Mucosa of stomach (tissue), 1 donor: ENCODE data around the gene DPEP3.
"Not testable (repeated sequence)": the region's sequence is repeated elsewhere in the genome, so short reads cannot be mapped to it uniquely, and the experiment has no call there.

Source experiments
- H3K27me3 ChIP-seq: one replicate; pipeline ENCODE4 v1.7.0; 2013; ENCODE audit warnings: mild to moderate bottlenecking, low read length; ENCODE audit not compliant: control insufficient read depth, insufficient read depth
- H3K36me3 ChIP-seq: one replicate; pipeline ENCODE4 v1.7.0; 2013; ENCODE audit warnings: low read length; ENCODE audit not compliant: control insufficient read depth, insufficient read depth
- H3K4me1 ChIP-seq: one replicate; pipeline ENCODE4 v1.7.0; 2013; ENCODE audit warnings: mild to moderate bottlenecking, low read length; ENCODE audit not compliant: control insufficient read depth, insufficient read depth
- H3K4me3 ChIP-seq: one replicate; pipeline ENCODE4 v1.7.0; 2013; ENCODE audit warnings: low read length
- H3K9ac ChIP-seq: one replicate; pipeline ENCODE4 v1.7.0; 2013; ENCODE audit warnings: mild to moderate bottlenecking, low read length, moderate library complexity
- H3K9me3 ChIP-seq: one replicate; pipeline ENCODE4 v1.7.0; 2013; ENCODE audit warnings: mild to moderate bottlenecking, low read length, moderate library complexity; ENCODE audit not compliant: control insufficient read depth
- donor health status: Pancreatic carcinoma.

The DPEP3 gene

GRCh38 chr16:67989322-67990017 lies 9.2 kb upstream of the DPEP3 start:
- peaks cover 8% of the 10 kb centered on the region for H3K27me3 ChIP-seq
- H3K4me1 ChIP-seq = peaks cover 15% of the 10 kb centered on the region
- H3K4me3 ChIP-seq = no peak overlapping the region
- no peaks in the 10 kb centered on the region for H3K9me3 ChIP-seq
- no peaks in the 10 kb centered on the region for H3K36me3 ChIP-seq
- no peak overlapping the region for H3K9ac ChIP-seq

- peaks cover 12% of the 10 kb centered on the region for H3K4me1 ChIP-seq
- no peak overlapping the region for H3K9ac ChIP-seq
- H3K36me3 ChIP-seq = no peaks in the 10 kb centered on the region
- no peaks in the 10 kb centered on the region for H3K9me3 ChIP-seq
- H3K27me3 ChIP-seq = peaks cover 8% of the 10 kb centered on the region
- no peak overlapping the region for H3K4me3 ChIP-seq
These were observed 8.4 kb upstream of the DPEP3 start for GRCh38 chr16:67988675-67989074.

GRCh38 chr16:67987460-67988160 lies 7.3 kb upstream of the DPEP3 start:
- Histone ChIP-seq H3K4me1 (peaks cover under 1% of the 10 kb centered on the region), H3K27me3 (peaks cover 7% of the 10 kb centered on the region), H3K4me3 (no peak overlapping the region), H3K36me3 (no peaks in the 10 kb centered on the region), H3K9me3 (no peaks in the 10 kb centered on the region), H3K9ac (no peak overlapping the region)

GRCh38 chr16:67986949-67987348 lies 6.7 kb upstream of the DPEP3 start:
- Histone ChIP-seq H3K9ac (no peak overlapping the region), H3K9me3 (no peaks in the 10 kb centered on the region), H3K27me3 (peaks cover under 1% of the 10 kb centered on the region), H3K36me3 (no peaks in the 10 kb centered on the region), H3K4me3 (no peak overlapping the region), H3K4me1 (no peaks in the 10 kb centered on the region)

- Histone ChIP-seq H3K27me3 (peaks cover 14% of the 10 kb centered on the region), H3K4me3 (no peak overlapping the region), H3K9me3 (no peaks in the 10 kb centered on the region), H3K9ac (no peak overlapping the region), H3K4me1 (no peaks in the 10 kb centered on the region), H3K36me3 (no peaks in the 10 kb centered on the region)
These were observed 1.9 kb upstream of the DPEP3 start for GRCh38 chr16:67982011-67982696.

GRCh38 chr16:67977469-67978227 lies 2.7 kb downstream of the DPEP3 start:
- no peak overlapping the region for H3K4me3 ChIP-seq

GRCh38 chr16:67977005-67977404 lies 3.3 kb downstream of the DPEP3 start:
- H3K4me1 ChIP-seq = no peaks in the 10 kb centered on the region
- no peaks in the 10 kb centered on the region for H3K9me3 ChIP-seq
- no peak overlapping the region for H3K4me3 ChIP-seq
- no peak overlapping the region for H3K9ac ChIP-seq
- H3K36me3 ChIP-seq = no peaks in the 10 kb centered on the region
- peaks cover 22% of the 10 kb centered on the region for H3K27me3 ChIP-seq

More at GRCh38 chr16:67977469-67978227, 2.7 kb downstream of the DPEP3 start:
- Histone ChIP-seq H3K9ac (no peak overlapping the region), H3K9me3 (no peaks in the 10 kb centered on the region), H3K36me3 (no peaks in the 10 kb centered on the region), H3K27me3 (peaks cover 22% of the 10 kb centered on the region), H3K4me1 (no peaks in the 10 kb centered on the region)

GRCh38 chr16:67976205-67976604 lies 4.1 kb downstream of the DPEP3 start:
- Histone ChIP-seq H3K4me1 (no peaks in the 10 kb centered on the region), H3K27me3 (peaks cover 22% of the 10 kb centered on the region), H3K36me3 (no peaks in the 10 kb centered on the region), H3K9ac (no peak overlapping the region), H3K4me3 (no peak overlapping the region), H3K9me3 (no peaks in the 10 kb centered on the region)

- Histone ChIP-seq H3K27me3 (peaks cover 22% of the 10 kb centered on the region), H3K4me1 (no peaks in the 10 kb centered on the region), H3K4me3 (no peak overlapping the region), H3K9me3 (no peaks in the 10 kb centered on the region), H3K36me3 (no peaks in the 10 kb centered on the region), H3K9ac (no peak overlapping the region)
These were observed 4.8 kb downstream of the DPEP3 start for GRCh38 chr16:67975321-67976105.

- H3K9ac ChIP-seq, H3K4me3 ChIP-seq, H3K36me3 ChIP-seq, H3K4me1 ChIP-seq, H3K9me3 ChIP-seq: not testable (repeated sequence)
- peaks cover 17% of the 10 kb centered on the region for H3K27me3 ChIP-seq
These were observed 8.0 kb downstream of the DPEP3 start for GRCh38 chr16:67972285-67972684.

GRCh38 chr16:67971111-67971510 lies 9.2 kb downstream of the DPEP3 start:
- H3K36me3 ChIP-seq = no peaks in the 10 kb centered on the region
- no peak overlapping the region for H3K9ac ChIP-seq
- no peak overlapping the region for H3K4me3 ChIP-seq
- peaks cover 15% of the 10 kb centered on the region for H3K4me1 ChIP-seq
- H3K9me3 ChIP-seq = no peaks in the 10 kb centered on the region
- H3K27me3 ChIP-seq = peaks cover 9% of the 10 kb centered on the region
